Esophagus muscularis mucosa (tissue), 4 donors: Measurements from ENCODE around the gene PHAF1. TPM values are rescaled to one million over a fixed set of nuclear protein-coding genes. Genes with fewer than 3 reads are reported as not detected.

Source experiments
- DNase-seq: peaks from one replicate; pipeline ENCODE4 v3.0.0-alpha.2; 2017; ENCODE audit errors: extremely low spot score
- H3K27ac ChIP-seq, 4 donors: fragments of 200-600 bp; sonication (generic); replicated peaks in 1 of 4; 1 replicate in 3 of 4; 2 replicates in 1 of 4; pipeline ENCODE4 v1.5.1; 2016 to 2019; ENCODE audit warnings: mild to moderate bottlenecking in 1 of 4
- H3K27me3 ChIP-seq, 4 donors: fragments of 200-600 bp; sonication (generic); one replicate each; pipeline versions ENCODE4 v1.5.1 to v1.6.0; 2016 to 2019
- H3K36me3 ChIP-seq, 4 donors: fragments of 200-600 bp; sonication (generic); one replicate each; pipeline ENCODE4 v1.5.1; 2016 to 2019
- H3K4me1 ChIP-seq, 4 donors: fragments of 200-600 bp; sonication (generic); one replicate each; pipeline ENCODE4 v1.5.1; 2016 to 2019
- H3K4me3 ChIP-seq, 4 donors: fragments of 200-600 bp; sonication (generic); 1 replicate in 2 of 4; 2 replicates in 2 of 4; pipeline ENCODE4 v1.5.1; 2016 to 2019; ENCODE audit warnings: mild to moderate bottlenecking in 4 of 4, moderate library complexity in 1 of 4
- H3K9me3 ChIP-seq, 4 donors: fragments of 200-600 bp; sonication (generic); 1 replicate in 3 of 4; 2 replicates in 1 of 4; pipeline ENCODE4 v1.5.1; 2016 to 2019
- CTCF ChIP-seq, 3 experiments: fragments of 200-600 bp in 2 of 3; fragments of 450-650 bp in 1 of 3; sonication (generic) in 2 of 3; IDR thresholded peaks; one replicate each; pipeline ENCODE4 v1.5.1; 2017 to 2019; ENCODE audit warnings: antibody characterized with exemption in 3 of 3, mild to moderate bottlenecking in 2 of 3, moderate library complexity in 1 of 3
- EP300 ChIP-seq: sonication (generic); formaldehyde crosslinking; IDR thresholded peaks from one replicate; pipeline ENCODE4 v1.6.1; 2017; ENCODE audit warnings: antibody characterized with exemption
- POLR2A ChIP-seq: fragments of 450-650 bp; IDR thresholded peaks from one replicate; pipeline ENCODE4 v1.6.1; 2017; ENCODE audit warnings: antibody characterized with exemption, moderate library complexity, mild to moderate bottlenecking, low read depth
- POLR2AphosphoS5 ChIP-seq, 2 donors: sonication (generic); formaldehyde crosslinking; IDR thresholded peaks; one replicate each; pipeline ENCODE4 v1.6.1; 2017; ENCODE audit warnings: antibody characterized with exemption in 2 of 2
- WGBS: methylation state at CpG from one replicate; pipeline ENCODE4 v1.1.5; 2018; 5-methylcytosine and 5-hydroxymethylcytosine counted together
- intact Hi-C: fragments of 100-400 bp; cut with DNase I; formaldehyde crosslinking; loops from one replicate; pipeline ENCODE4 v1.15.1; 2023
- total RNA-seq, 4 donors: library from RNA; depleted of rRNA; stranded (reverse); fragments of >200 nt; gene quantifications; one replicate each; pipeline versions ENCODE4 v1.1.0 to v1.2.1, GENCODE V29; 2016

PHAF1 gene
- total RNA-seq, 4 donors from 2014 or later, result 11.4 to 23.7 (median 17.1) TPM

DNA sequence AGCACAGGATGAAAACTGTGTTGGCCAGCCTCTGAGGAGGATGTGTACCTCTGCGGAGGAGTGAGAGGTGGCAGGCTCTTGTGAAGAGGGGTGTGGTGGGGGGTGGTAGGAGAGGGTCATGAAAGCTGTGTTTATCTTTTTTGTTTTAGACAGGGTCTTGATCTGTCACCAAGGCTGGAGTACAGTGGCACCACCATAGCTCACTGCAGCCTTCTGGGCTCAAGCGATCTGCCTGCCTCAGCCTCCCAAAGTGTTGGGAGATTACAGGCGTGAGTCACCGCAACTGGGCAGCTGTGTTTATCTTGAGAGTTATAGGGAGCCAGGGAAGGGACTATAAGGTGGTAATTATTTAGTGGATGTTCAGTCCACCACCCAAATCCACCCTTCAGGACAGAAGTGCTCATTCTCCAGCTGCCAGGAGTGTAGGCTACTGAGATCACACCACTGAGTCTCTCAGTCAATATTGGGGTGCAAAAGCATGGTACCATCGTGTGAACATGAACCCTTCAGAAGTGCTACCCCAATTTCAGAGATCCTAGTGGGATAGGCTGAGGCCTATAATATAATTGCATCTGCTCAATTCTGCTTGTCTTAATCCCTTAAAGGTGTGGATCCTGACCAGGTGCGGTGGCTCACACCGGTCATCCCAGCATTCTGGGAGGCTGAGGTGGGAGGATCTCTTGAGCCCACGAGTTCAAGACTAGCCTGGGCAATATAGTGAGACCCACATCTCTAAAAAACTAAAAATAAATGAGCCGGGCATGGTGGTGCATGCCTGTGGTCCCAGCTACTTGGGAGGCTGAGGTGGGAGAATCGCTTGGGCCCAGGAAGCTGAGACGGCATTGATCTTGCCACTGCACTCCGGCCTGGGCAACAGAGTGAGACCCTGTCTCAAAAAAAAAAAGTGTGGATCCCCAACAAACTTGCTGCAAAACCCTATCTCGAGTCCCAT, 81.0 kb downstream of the PHAF1 start:
- H3K36me3 ChIP-seq, result peaks cover 16 to 25% (median 24%) of the 10 kb centered on the region in 4 donors
- WGBS, result 78% methylated on average over 13 of the region's 13 CpGs
- DNase-seq, result no peak
- H3K27me3 ChIP-seq, result no peaks in the 10 kb centered on the region
- intact Hi-C loops, result no loop called here
- H3K9me3 ChIP-seq, result no peaks in the 10 kb centered on the region
- TF ChIP-seq POLR2AphosphoS5 (IDR thresholded peaks at IDR 0.05) (no peak), POLR2A (no peak), EP300 (no peak), CTCF (IDR thresholded peaks at IDR 0.05) (no peak)
- no peak overlapping the region for H3K4me3 ChIP-seq
- no peak overlapping the region for H3K27ac ChIP-seq
- H3K4me1 ChIP-seq, result peaks cover 36 to 41% (median 40%) of the 10 kb centered on the region in 4 donors

DNA sequence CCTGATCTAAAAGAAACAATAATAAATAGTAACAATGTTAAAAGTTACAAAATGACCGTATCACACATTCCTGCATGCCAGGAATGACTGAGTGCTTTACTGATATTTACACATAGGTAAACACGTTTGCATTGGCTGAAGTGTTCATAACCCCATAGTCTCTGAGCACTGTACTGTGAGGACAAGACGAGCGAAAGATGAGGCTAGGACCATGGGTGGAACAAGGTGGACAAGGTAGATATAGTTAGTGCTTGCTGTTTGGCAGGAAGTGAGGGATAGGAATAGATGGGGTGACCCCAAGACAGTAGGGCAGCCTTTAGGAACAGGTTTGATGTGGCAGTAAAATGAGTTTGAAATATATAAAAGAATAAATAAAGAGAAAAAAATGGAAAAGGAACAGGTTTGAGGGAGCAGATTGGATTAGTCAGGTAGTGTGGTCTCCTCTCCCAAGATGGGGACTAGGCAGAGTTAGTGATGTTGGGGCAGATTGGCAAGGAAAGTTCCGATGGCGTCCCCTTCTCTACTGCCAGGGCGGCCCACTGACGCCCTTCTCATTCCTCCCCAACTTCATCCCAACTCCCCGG, 81.8 kb downstream of the PHAF1 start:
- WGBS, result 23% methylated on average over 9 of the region's 9 CpGs
- Histone ChIP-seq H3K4me3 (peak overlapping the region; percentile 79 to 94 (median 85)), H3K36me3 (peaks cover 23 to 32% (median 31%) of the 10 kb centered on the region in 4 donors), H3K27ac (peak overlapping the region in 2 of 4 donors; percentile 15 to 86), H3K4me1 (peaks cover 33 to 37% (median 37%) of the 10 kb centered on the region in 4 donors), H3K27me3 (no peaks in the 10 kb centered on the region), H3K9me3 (no peaks in the 10 kb centered on the region)
- intact Hi-C loops, result no loop called here
- DNase-seq, result no peak
- TF ChIP-seq EP300, result no peak

DNA sequence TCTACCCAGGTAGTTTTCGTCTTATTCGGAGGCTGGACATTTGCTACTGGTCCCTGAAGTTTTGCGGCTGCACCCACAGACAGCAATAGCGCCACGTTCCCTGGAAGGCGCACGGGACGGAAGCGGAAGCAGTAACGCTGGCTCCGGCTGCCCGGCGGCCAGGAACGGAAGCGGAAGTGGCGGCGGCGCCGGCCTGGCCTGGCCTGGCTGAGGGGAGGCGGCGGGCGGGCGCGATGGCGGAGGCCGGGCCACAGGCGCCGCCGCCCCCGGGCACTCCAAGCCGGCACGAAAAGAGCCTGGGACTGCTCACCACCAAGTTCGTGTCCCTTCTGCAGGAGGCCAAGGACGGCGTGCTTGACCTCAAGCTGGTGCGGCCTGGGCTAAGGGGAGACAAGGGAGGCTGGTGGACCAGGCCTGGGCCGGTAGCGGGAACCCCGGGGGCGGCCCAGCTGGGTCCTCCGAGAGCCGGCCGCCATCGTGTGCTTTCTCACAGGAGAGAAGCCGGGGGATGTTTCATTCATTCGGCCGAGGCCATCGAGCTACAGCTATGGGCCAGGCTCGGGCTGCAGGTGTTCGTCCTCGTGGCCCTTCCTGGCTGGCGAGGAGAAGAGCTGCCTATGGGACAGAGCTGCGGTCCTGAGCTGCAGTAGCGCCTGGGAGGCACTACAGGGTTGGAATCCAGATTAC, 82.4 kb downstream of the PHAF1 start, which contains the start of gene E2F4:
E2F4 (plus strand) TSS at position 161 of the 687 bp plus-strand sequence; CDS start at position 234, 73 bp downstream.
- WGBS, result 0% methylated on average over 11 of the region's 54 CpGs
- TF ChIP-seq POLR2AphosphoS5 (IDR thresholded peaks at IDR 0.05), result peak; percentile 84 to 98
- TF ChIP-seq POLR2A, result peak; percentile 41
- peak in 1 of 3 experiments; percentile 36 for TF ChIP-seq CTCF (IDR thresholded peaks at IDR 0.05)
- no peak for TF ChIP-seq EP300
- Histone ChIP-seq H3K9me3 (no peaks in the 10 kb centered on the region), H3K36me3 (peaks cover 30 to 39% (median 38%) of the 10 kb centered on the region in 4 donors), H3K27ac (peak within 1 kb of the TSS; percentile 71 to 86 (median 77)), H3K4me1 (peaks cover 33 to 37% (median 37%) of the 10 kb centered on the region in 4 donors), H3K4me3 (peak within 1 kb of the TSS; percentile 79 to 94 (median 85)), H3K27me3 (no peaks in the 10 kb centered on the region)
- peak; percentile 97 for DNase-seq
- intact Hi-C loops, result no loop called here

DNA sequence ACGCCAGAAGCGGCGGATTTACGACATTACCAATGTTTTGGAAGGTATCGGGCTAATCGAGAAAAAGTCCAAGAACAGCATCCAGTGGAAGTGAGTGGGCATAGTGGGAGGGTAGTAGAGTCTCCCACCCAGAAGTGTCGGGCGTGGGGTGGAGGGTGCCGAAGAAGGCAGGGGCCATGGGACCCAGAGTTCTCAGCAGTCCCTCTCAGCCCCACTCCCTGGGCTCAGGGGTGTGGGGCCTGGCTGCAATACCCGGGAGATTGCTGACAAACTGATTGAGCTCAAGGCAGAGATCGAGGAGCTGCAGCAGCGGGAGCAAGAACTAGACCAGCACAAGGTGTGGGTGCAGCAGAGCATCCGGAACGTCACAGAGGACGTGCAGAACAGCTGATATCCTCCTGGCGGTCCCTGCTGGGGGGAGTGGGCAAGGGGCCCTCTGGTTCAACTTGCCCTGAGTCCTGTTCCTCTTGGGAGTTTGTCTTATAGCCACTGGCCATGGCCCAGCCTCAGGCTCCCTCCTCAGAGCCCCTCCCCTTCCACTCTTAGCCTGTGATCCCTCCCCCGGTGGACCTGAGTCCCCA, 83.1 kb downstream of the PHAF1 start:
- H3K36me3 ChIP-seq, result peaks cover 36 to 46% (median 45%) of the 10 kb centered on the region in 4 donors
- H3K4me1 ChIP-seq, result peaks cover 33 to 43% (median 39%) of the 10 kb centered on the region in 4 donors
- H3K4me3 ChIP-seq, result peak overlapping the region; percentile 79 to 94 (median 85)
- 28% methylated on average over 11 of the region's 17 CpGs for WGBS
- no peaks in the 10 kb centered on the region for H3K27me3 ChIP-seq
- no peak for TF ChIP-seq EP300
- no peak for TF ChIP-seq CTCF (IDR thresholded peaks at IDR 0.05)
- no peak for TF ChIP-seq POLR2AphosphoS5 (IDR thresholded peaks at IDR 0.05)
- TF ChIP-seq POLR2A, result no peak
- DNase-seq, result no peak
- H3K27ac ChIP-seq, result peak overlapping the region; percentile 71 to 86 (median 77)
- no peaks in the 10 kb centered on the region for H3K9me3 ChIP-seq
- intact Hi-C loops, result no loop called here
